Activated T-cell treated with anti-CD3 and anti-CD28 coated beads for 24 hours (primary cell): ENCODE results near the gene CXCL3.

ENCODE experiments used
- DNase-seq: peaks from one replicate; pipeline ENCODE4 v3.0.0-alpha.2; 2020; ENCODE audit warnings: low read depth

The CXCL3 gene

GRCh38 chr4:74014332-74014731, 24.2 kb downstream of the CXCL3 start:
- no peak for DNase-seq

GRCh38 chr4:74013264-74013663, 25.2 kb downstream of the CXCL3 start:
- no peak for DNase-seq

- no peak for DNase-seq
These were observed 26.4 kb downstream of the CXCL3 start for GRCh38 chr4:74012130-74012529.

DNA sequence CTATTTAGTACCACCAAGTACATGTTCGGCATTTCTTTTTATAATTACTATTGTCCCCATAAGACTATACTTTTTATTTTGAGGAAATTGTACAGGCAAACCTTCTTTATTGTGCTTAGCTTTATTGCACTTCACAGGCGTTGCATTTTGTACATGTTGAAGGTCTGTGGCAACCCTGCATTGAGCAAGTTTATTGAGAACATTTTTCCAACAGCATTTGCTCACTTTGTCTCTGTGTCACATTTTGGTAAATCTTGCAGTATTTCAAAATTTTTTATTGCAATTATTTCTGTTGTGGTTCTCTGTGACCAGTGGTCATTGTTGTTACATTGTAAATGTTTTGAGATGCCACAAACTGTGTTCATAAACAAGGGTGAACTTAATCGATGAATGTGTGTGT, 29.2 kb downstream of the CXCL3 start:
- DNase-seq: no peak

- no peak for DNase-seq
These were observed 32.4 kb downstream of the CXCL3 start for GRCh38 chr4:74006009-74006476.

- DNase-seq: no peak
These were observed 33.0 kb downstream of the CXCL3 start for GRCh38 chr4:74005528-74005927.

GRCh38 chr4:74004668-74005067, 33.8 kb downstream of the CXCL3 start:
- DNase-seq: no peak

DNA sequence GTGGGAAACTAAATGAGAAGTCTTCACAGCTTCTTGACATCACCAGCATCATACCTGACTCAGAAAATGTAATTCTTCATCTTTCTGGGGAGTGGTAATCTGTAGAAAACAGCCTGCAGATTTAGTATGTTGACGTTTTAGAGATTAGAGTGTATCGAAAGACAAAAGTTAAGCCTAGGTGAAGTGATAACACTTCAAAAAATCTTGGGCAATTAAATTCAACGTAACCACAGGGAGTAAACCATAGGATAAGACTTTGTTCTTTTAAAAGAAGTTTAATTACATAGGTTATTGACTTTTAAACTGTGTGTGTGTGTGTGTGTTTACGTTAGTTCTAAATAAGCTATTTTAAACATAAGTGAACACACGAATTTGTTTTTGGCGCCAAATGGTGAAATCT, 38.2 kb downstream of the CXCL3 start:
- no peak for DNase-seq

DNA sequence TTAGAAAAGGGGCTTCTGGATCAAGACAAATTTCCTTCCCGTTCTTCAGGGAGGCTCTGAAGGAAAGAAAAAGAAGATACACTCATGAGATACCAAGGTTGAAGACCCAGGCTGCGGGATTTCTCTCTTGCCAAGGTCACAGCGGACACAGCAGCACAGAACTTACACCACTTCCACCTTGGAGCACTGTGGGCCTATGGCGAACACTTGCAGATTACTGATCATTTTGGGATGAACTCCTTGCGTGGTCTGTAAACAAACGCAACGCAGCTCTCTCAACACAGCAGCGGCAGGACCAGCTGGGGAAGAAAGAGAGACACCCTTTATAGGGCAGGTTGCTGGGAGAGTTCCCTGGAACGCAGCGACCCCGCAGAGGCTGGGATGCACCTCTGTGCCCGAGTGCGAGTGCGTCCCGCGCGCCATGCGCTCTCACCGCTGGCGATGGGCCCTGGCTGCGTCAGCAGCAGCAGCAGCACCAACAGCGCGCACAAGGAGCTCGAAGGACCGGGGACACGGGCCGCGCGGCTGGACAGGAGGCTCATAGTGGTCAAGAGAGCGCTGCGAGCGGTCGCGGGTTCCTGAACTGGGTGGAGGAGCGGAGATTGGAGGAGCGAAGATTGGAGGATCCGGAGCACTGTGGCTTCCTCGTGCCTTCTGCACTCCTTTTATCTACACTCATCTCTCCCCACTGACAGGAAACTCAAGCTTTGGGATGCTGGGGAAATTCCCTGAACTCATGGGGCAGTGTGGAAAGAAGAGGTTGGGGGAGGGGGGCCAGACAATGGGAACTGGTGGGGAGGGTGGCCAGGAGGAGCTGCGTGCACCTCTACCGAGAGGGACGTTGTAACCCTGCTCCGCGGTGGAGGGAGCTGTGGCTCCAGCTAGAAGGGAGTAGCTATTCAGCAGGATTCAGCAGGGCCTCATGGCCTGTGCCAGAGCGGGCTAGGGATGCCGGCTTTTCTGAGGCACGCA, 40.2 kb downstream of the CXCL3 start, which contains the start of gene CXCL5:
TSS of gene CXCL5 (minus strand) at position 638 of the 972 bp plus-strand sequence. CDS start at position 542, 96 bp downstream.
- DNase-seq: no peak

GRCh38 chr4:73992050-73992449, 46.4 kb downstream of the CXCL3 start:
- no peak for DNase-seq

- DNase-seq: no peak
These were observed 46.8 kb downstream of the CXCL3 start for GRCh38 chr4:73991742-73992000.

DNA sequence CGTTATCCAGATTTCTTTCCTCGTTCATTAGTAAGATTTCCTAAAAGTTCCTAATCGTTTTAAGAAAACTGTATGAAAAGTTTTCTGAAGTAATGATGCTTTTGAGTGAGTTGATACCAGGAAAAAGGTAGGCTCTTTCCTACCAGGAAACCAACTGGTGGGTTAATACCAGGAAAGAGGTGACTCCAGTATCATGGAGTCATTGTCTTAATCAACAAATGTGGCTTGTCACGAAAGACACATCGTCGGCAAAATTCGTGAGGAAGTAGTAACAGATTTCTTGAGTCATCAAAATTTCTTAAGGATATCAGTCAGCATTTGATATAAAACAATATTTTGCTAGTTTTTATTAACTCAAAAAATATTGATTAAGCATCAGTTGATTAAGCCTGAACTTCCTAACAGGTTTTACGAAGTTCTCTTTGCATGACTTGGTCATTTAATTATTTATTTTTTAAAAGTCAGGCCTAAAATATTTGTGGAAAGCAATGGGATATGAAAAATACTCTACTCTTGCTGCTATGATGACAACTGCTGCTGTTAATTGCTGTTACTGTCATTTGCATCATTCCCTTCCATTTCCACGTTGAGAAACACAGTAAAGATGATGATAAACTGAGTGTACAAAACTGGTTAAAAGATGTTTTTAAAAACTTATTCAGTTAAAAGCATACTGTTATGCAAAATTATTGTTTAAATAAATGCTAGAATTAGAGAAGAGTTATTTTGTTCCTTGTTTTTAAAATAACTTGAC, 47.3 kb downstream of the CXCL3 start:
- DNase-seq: no peak

DNA sequence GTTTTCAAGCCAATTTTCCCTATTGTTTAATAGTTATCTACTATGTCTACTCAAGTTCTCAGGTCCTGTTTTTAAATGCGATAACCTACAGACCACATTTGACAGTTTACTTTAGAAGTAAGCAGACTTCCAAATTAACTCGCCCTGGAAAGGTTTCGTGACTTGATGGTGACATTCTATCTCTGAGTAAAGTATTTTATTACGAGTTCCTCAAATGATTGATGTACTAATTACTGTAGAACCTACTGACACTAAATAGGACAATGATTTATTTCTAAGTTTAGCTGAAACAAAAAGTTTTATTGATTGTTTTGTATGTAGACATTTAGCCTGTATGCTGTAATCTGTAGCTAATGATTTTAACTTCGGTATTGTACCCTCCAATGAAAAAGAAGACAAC, 48.6 kb downstream of the CXCL3 start:
- DNase-seq: no peak

DNA sequence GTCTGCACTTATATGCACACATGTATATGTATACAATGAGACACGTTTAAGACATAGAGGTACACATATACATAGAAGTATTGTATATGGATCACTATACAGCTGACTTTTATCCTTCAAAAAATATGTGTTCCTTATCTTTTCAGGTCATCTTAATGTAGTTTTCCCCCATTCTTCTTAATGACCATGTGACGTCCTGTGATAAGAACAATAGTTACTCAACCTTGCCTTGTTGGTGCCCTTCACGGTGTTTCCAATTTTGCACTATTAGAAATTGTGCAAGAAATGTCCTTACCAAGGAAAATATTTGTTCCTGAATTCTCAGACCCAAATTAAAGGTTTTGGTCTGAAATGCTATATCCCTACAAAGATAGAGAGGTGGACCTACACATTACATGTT, 49.5 kb downstream of the CXCL3 start:
- no peak for DNase-seq

GRCh38 chr4:73988061-73988460, 50.4 kb downstream of the CXCL3 start, which contains the start of gene PPBP:
Gene PPBP, minus strand, starts transcription at chr4:73988190. Its CDS starts 87 bp downstream, at chr4:73988103.
- no peak for DNase-seq
